IMR-90 (cell line): ENCODE results near the gene LDLRAD3. TPM values are rescaled to one million over a fixed set of nuclear protein-coding genes. Genes with fewer than 3 reads are reported as not detected.

Experiments
- ATAC-seq: fragments of 200-7000 bp; cut with Tn5 transposase; 2 replicates; pipeline ENCODE4 v1.9.1; 2020; ENCODE audit warnings: low read depth, mild to moderate bottlenecking, moderate library complexity
- BruUV-seq: library from RNA; stranded (reverse); fragments of 400-500 nt; replicated peaks from 2 replicates; lab custom pipeline; 2021; lab: Mats Ljungman, UMichigan
- CTCF ChIA-PET: fragments of 300-600 bp; formaldehyde crosslinking; extraction: SDS; loops from one replicate; lab custom pipeline; 2021; ENCODE audit warnings: antibody characterized with exemption; lab: Yijun Ruan, JAX
- POLR2A ChIA-PET: fragments of 300-600 bp; sonication (Branson Sonifier 250); formaldehyde crosslinking; loops from one replicate; lab custom pipeline; 2022; ENCODE audit warnings: antibody characterized with exemption; ENCODE audit not compliant: unreplicated experiment; lab: Charles Lee
- DNase-seq: peaks from one replicate; pipeline ENCODE4 v3.0.0; 2013
- H2AFZ ChIP-seq: replicated peaks from 2 replicates; pipeline ENCODE3; 2013; ENCODE audit warnings: low read length, mild to moderate bottlenecking; ENCODE audit not compliant: poor library complexity
- H2AK5ac ChIP-seq: 2 replicates; pipeline ENCODE4 v1.6.1; 2013; ENCODE audit warnings: low read depth, low read length, inconsistent platforms
- H2AK9ac ChIP-seq: replicated peaks from 2 replicates; pipeline ENCODE3; 2013; ENCODE audit warnings: mild to moderate bottlenecking, low read depth, low read length, moderate library complexity; ENCODE audit not compliant: poor library complexity
- H2BK120ac ChIP-seq: 2 replicates; pipeline ENCODE4 v1.6.1; 2013; ENCODE audit warnings: low read depth, low read length, inconsistent platforms
- H2BK15ac ChIP-seq: 3 replicates; pipeline ENCODE4 v1.6.1; 2013; ENCODE audit warnings: low read depth, low read length, inconsistent platforms
- H2BK20ac ChIP-seq: 2 replicates; pipeline ENCODE4 v1.6.1; 2013; ENCODE audit warnings: low read depth, mild to moderate bottlenecking, inconsistent platforms, low read length, moderate library complexity
- H2BK5ac ChIP-seq: 2 replicates; pipeline ENCODE4 v1.6.1; 2013; ENCODE audit warnings: mild to moderate bottlenecking, low read depth, low read length, inconsistent platforms; ENCODE audit not compliant: poor library complexity, severe bottlenecking
- H3K14ac ChIP-seq: replicated peaks from 2 replicates; pipeline ENCODE4 v1.6.1; 2013; ENCODE audit warnings: low read depth, low read length, inconsistent platforms
- H3K18ac ChIP-seq: 2 replicates; pipeline ENCODE4 v1.6.1; 2013; ENCODE audit warnings: low read depth, low read length, control low read depth
- H3K23ac ChIP-seq: 2 replicates; pipeline ENCODE4 v1.6.1; 2013; ENCODE audit warnings: low read depth, low read length, inconsistent platforms
- H3K27ac ChIP-seq: 2 replicates; pipeline ENCODE4 v1.5.1; 2013; ENCODE audit warnings: mild to moderate bottlenecking, control low read depth, low read length; ENCODE audit not compliant: insufficient read depth
- H3K27me3 ChIP-seq: 2 replicates; pipeline ENCODE4 v1.6.1; 2013; ENCODE audit warnings: low read length; ENCODE audit not compliant: control insufficient read depth, insufficient read depth
- H3K36me3 ChIP-seq: 2 replicates; pipeline ENCODE4 v1.6.1; 2013; ENCODE audit warnings: low read length, mixed read lengths; ENCODE audit not compliant: control insufficient read depth, insufficient read depth
- H3K4ac ChIP-seq: 2 replicates; pipeline ENCODE4 v1.6.1; 2013; ENCODE audit warnings: low read depth, low read length, inconsistent platforms
- H3K4me1 ChIP-seq: 2 replicates; pipeline ENCODE4 v1.6.1; 2013; ENCODE audit warnings: low read length, mixed read lengths; ENCODE audit not compliant: control insufficient read depth, insufficient read depth
- H3K4me2 ChIP-seq: 2 replicates; pipeline ENCODE4 v1.6.1; 2013; ENCODE audit warnings: low read depth, mild to moderate bottlenecking, control low read depth, low read length, moderate library complexity
- H3K4me3 ChIP-seq: 2 replicates; pipeline ENCODE4 v1.5.1; 2013; ENCODE audit warnings: low read depth, mild to moderate bottlenecking, control low read depth, low read length, moderate library complexity; ENCODE audit not compliant: insufficient read depth
- H3K56ac ChIP-seq: 2 replicates; pipeline ENCODE4 v1.6.1; 2013; ENCODE audit warnings: low read length, inconsistent platforms; ENCODE audit not compliant: insufficient read depth; ENCODE audit errors: extremely low read depth
- H3K79me1 ChIP-seq, 2 experiments: 2 replicates each; pipeline ENCODE4 v1.6.1; 2013; ENCODE audit warnings: low read length in 2 of 2, inconsistent platforms in 1 of 2, low read depth in 1 of 2
- H3K9ac ChIP-seq: 2 replicates; pipeline ENCODE4 v1.6.1; 2013; ENCODE audit warnings: low read depth, low read length, control low read depth
- H3K9me1 ChIP-seq: 2 replicates; pipeline ENCODE4 v1.6.1; 2013; ENCODE audit warnings: low read length, inconsistent platforms; ENCODE audit not compliant: insufficient read depth
- H3K9me3 ChIP-seq: 2 replicates; pipeline ENCODE4 v1.6.1; 2013; ENCODE audit warnings: low read length; ENCODE audit not compliant: control insufficient read depth, insufficient read depth
- H4K20me1 ChIP-seq: 2 replicates; pipeline ENCODE4 v1.6.1; 2013; ENCODE audit warnings: low read length, inconsistent platforms; ENCODE audit not compliant: insufficient read depth
- H4K5ac ChIP-seq: 2 replicates; pipeline ENCODE4 v1.6.1; 2013; ENCODE audit warnings: mild to moderate bottlenecking, low read depth, low read length, control low read depth
- H4K8ac ChIP-seq, 2 experiments: 2 replicates each; pipeline ENCODE4 v1.6.1; 2013; ENCODE audit warnings: low read depth in 2 of 2, low read length in 2 of 2, control low read depth in 1 of 2, inconsistent platforms in 1 of 2
- H4K91ac ChIP-seq: 2 replicates; pipeline ENCODE4 v1.6.1; 2013; ENCODE audit warnings: low read depth, low read length, inconsistent platforms; ENCODE audit not compliant: insufficient read depth
- BHLHE40 ChIP-seq: fragments of 150-350 bp; IDR thresholded peaks from 2 replicates; pipeline ENCODE4 v1.6.1; 2016; ENCODE audit warnings: mild to moderate bottlenecking, low read depth, low read length
- CEBPB ChIP-seq: IDR thresholded peaks from 2 replicates; pipeline ENCODE4 v1.6.1; 2012; ENCODE audit warnings: low read depth, low read length, improper control_type of control experiment
- CHD1 ChIP-seq: IDR thresholded peaks from 2 replicates; pipeline ENCODE4 v1.6.1; 2012; ENCODE audit warnings: low read depth, low read length, improper control_type of control experiment
- CTCF ChIP-seq: conservative IDR thresholded peaks from 2 replicates; pipeline ENCODE4 v1.5.1; 2012; ENCODE audit warnings: mild to moderate bottlenecking, low read depth, low read length, improper control_type of control experiment
- ELK1 ChIP-seq: fragments of 150-350 bp; IDR thresholded peaks from 2 replicates; pipeline ENCODE4 v1.6.1; 2016; ENCODE audit warnings: low read depth, mild to moderate bottlenecking, low read length, moderate library complexity, borderline replicate concordance
- FOS ChIP-seq: fragments of 150-350 bp; IDR thresholded peaks from 2 replicates; pipeline ENCODE4 v1.6.1; 2016; ENCODE audit warnings: low read depth, low read length
- MAFK ChIP-seq: IDR thresholded peaks from 2 replicates; pipeline ENCODE4 v1.6.1; 2012; ENCODE audit warnings: low read depth, low read length, improper control_type of control experiment
- MAZ ChIP-seq: IDR thresholded peaks from 2 replicates; pipeline ENCODE4 v1.6.1; 2012; ENCODE audit warnings: low read depth, mild to moderate bottlenecking, low read length, improper control_type of control experiment, moderate library complexity, borderline replicate concordance
- MXI1 ChIP-seq: IDR thresholded peaks from 2 replicates; pipeline ENCODE4 v1.6.1; 2012; ENCODE audit warnings: low read depth, mild to moderate bottlenecking, low read length, moderate library complexity, borderline replicate concordance
- NFE2L2 ChIP-seq: fragments of 150-350 bp; IDR thresholded peaks from 2 replicates; pipeline ENCODE4 v1.6.1; 2016; ENCODE audit warnings: low read depth, mild to moderate bottlenecking, low read length
- POLR2A ChIP-seq: IDR thresholded peaks from 2 replicates; pipeline ENCODE4 v1.6.1; 2012; ENCODE audit warnings: mild to moderate bottlenecking, low read depth, low read length
- RAD21 ChIP-seq: IDR thresholded peaks from 2 replicates; pipeline ENCODE4 v1.6.1; 2012; ENCODE audit warnings: low read length, improper control_type of control experiment
- RCOR1 ChIP-seq: IDR thresholded peaks from 2 replicates; pipeline ENCODE4 v1.6.1; 2012; ENCODE audit warnings: mild to moderate bottlenecking, low read length, improper control_type of control experiment; ENCODE audit not compliant: insufficient replicate concordance
- RFX5 ChIP-seq: IDR thresholded peaks from 2 replicates; pipeline ENCODE4 v1.8.0; 2012; ENCODE audit warnings: low read depth, mild to moderate bottlenecking, low read length, moderate library complexity
- SMC3 ChIP-seq: fragments of 150-350 bp; IDR thresholded peaks from 2 replicates; pipeline ENCODE4 v1.6.1; 2016; ENCODE audit warnings: low read depth, mild to moderate bottlenecking, antibody characterized with exemption, low read length, moderate library complexity
- USF2 ChIP-seq: fragments of 150-350 bp; IDR thresholded peaks from 2 replicates; pipeline ENCODE4 v1.6.1; 2017; ENCODE audit warnings: mild to moderate bottlenecking, antibody characterized with exemption, low read length, low read depth
- WGBS, 2 experiments: methylation state at CpG; one replicate each; pipeline versions ENCODE4 v1.1.5 to v1.1.7; 2013; ENCODE audit warnings: missing lambda C conversion rate in 2 of 2; ENCODE audit not compliant: insufficient read length in 1 of 2; ENCODE audit errors: extremely low coverage in 2 of 2; 5-methylcytosine and 5-hydroxymethylcytosine counted together
- dilution Hi-C: fragments of 300-500 bp; cut with HindIII; formaldehyde crosslinking; loops from one replicate; pipeline ENCODE4 v1.14.3; 2018; ENCODE audit warnings: low sequenced_read_pairs; ENCODE audit not compliant: unreplicated experiment
- in situ Hi-C: fragments of 300-500 bp; cut with MboI; formaldehyde crosslinking; loops from 3 replicates; pipeline ENCODE4 v1.14.3; 2019; ENCODE audit warnings: low sequenced_read_pairs, inconsistent platforms, mixed read lengths
- intact Hi-C: fragments of 100-400 bp; cut with micrococcal nuclease; formaldehyde crosslinking; loops from 2 replicates; pipeline ENCODE4 v1.10.0; 2022
- polyA plus RNA-seq, 3 experiments: library from polyadenylated mRNA; depleted of rRNA; stranded (reverse); fragments of >200 nt; gene quantifications; 2 replicates each; pipeline ENCODE4 v1.2.3, GENCODE V29; 2012; ENCODE audit warnings: low replicate concordance in 1 of 3
- total RNA-seq: library from RNA; depleted of rRNA; stranded (reverse); fragments of >200 nt; gene quantifications from 2 replicates; pipeline ENCODE4 v1.2.3, GENCODE V29; 2012

Gene LDLRAD3
- total and polyA plus RNA-seq, 2 of the 4 experiments (the other 2 are of a cell fraction): 2.7 to 6.4 TPM

GRCh38 chr11:35911013-35911412, 32.8 kb upstream of the LDLRAD3 start:
- Histone ChIP-seq H3K27ac (no peak overlapping the region), H3K4ac (no peak overlapping the region), H4K5ac (no peak overlapping the region), H3K56ac (no peak overlapping the region), H2AK5ac (no peak overlapping the region), H2BK15ac (no peak overlapping the region), H3K23ac (no peak overlapping the region), H3K9me1 (no peaks in the 10 kb centered on the region), H3K27me3 (peaks cover 8% of the 10 kb centered on the region), H3K4me2 (no peak overlapping the region), H3K4me3 (no peak overlapping the region), H3K79me1 (no peaks in the 10 kb centered on the region), H2AK9ac (no peak overlapping the region), H2BK5ac (no peak overlapping the region), H4K8ac (no peak overlapping the region), H3K4me1 (no peaks in the 10 kb centered on the region), H2BK20ac (no peak overlapping the region), H2BK120ac (no peak overlapping the region), H3K9me3 (no peaks in the 10 kb centered on the region), H3K18ac (no peak overlapping the region), H2AFZ (no peak overlapping the region), H3K14ac (no peak overlapping the region), H3K9ac (no peak overlapping the region), H4K91ac (no peak overlapping the region), H3K36me3 (no peaks in the 10 kb centered on the region), H4K20me1 (no peaks in the 10 kb centered on the region)
- dilution Hi-C loops: no loop called here
- BruUV-seq: no TSS peak
- ATAC-seq (no peak), DNase-seq (no peak)
- TF ChIP-seq CHD1 (no peak), CEBPB (no peak), RFX5 (no peak), BHLHE40 (no peak), SMC3 (no peak), RAD21 (no peak), RCOR1 (no peak), ELK1 (no peak), MAZ (no peak), MXI1 (no peak), CTCF (no peak), MAFK (no peak), USF2 (no peak), POLR2A (no peak), FOS (no peak), NFE2L2 (no peak)
- POLR2A ChIA-PET: no interaction called here
- intact Hi-C loops: no loop called here
- CTCF ChIA-PET: no interaction called here
- in situ Hi-C loops: no loop called here
- WGBS, 2 experiments: no CpG with 5 or more reads among the region's 6 CpGs
